GM18868 (cell line): ENCODE data around the gene ADCY1.

ENCODE experiments used
- ATAC-seq: cut with Tn5 transposase; IDR thresholded peaks from one replicate; pipeline ENCODE4 v1.9.1; 2021; ENCODE audit warnings: mild to moderate bottlenecking, moderate library complexity; ENCODE audit not compliant: unreplicated experiment

Gene ADCY1

GRCh38 chr7:45623157-45623556, 49.0 kb downstream of the ADCY1 start:
- ATAC-seq, result no peak

GRCh38 chr7:45623740-45624391, 49.7 kb downstream of the ADCY1 start:
- ATAC-seq, result no peak

- ATAC-seq, result no peak
Observed at GRCh38 chr7:45624392-45624760, 50.2 kb downstream of the ADCY1 start.

GRCh38 chr7:45625067-45625466, 50.9 kb downstream of the ADCY1 start:
- ATAC-seq, result no peak

GRCh38 chr7:45625714-45626440, 51.7 kb downstream of the ADCY1 start:
- ATAC-seq, result no peak

- no peak for ATAC-seq
Observed at GRCh38 chr7:45626441-45627430, 52.6 kb downstream of the ADCY1 start.

GRCh38 chr7:45627691-45628456, 53.7 kb downstream of the ADCY1 start:
- no peak for ATAC-seq

GRCh38 chr7:45631569-45631968, 57.4 kb downstream of the ADCY1 start:
- ATAC-seq, result no peak

- ATAC-seq, result peak; percentile 51
Observed at GRCh38 chr7:45636733-45637132, 62.6 kb downstream of the ADCY1 start.

- no peak for ATAC-seq
Observed at GRCh38 chr7:45638916-45639315, 64.7 kb downstream of the ADCY1 start.

GRCh38 chr7:45642044-45642443, 67.9 kb downstream of the ADCY1 start:
- ATAC-seq, result no peak

GRCh38 chr7:45643630-45644029, 69.5 kb downstream of the ADCY1 start:
- ATAC-seq, result peak; percentile 77

GRCh38 chr7:45644237-45644636, 70.1 kb downstream of the ADCY1 start:
- no peak for ATAC-seq

- no peak for ATAC-seq
Observed at GRCh38 chr7:45645141-45645969, 71.2 kb downstream of the ADCY1 start.

GRCh38 chr7:45646207-45646821, 72.1 kb downstream of the ADCY1 start:
- ATAC-seq, result no peak

GRCh38 chr7:45646996-45647825, 73.0 kb downstream of the ADCY1 start:
- no peak for ATAC-seq

GRCh38 chr7:45647967-45648670, 74.0 kb downstream of the ADCY1 start:
- no peak for ATAC-seq

- no peak for ATAC-seq
Observed at GRCh38 chr7:45648671-45648995, 74.5 kb downstream of the ADCY1 start.
